SK-N-SH (cell line): ENCODE measurements around the gene PHKA1. TPM values are rescaled to one million over a fixed set of nuclear protein-coding genes. Genes with fewer than 3 reads are reported as not detected.

Experiments
- CTCF ChIA-PET: fragments of 300-600, 350-600 bp; formaldehyde crosslinking; extraction: SDS; loops from one replicate; lab custom pipeline; 2021; lab: Yijun Ruan, JAX
- POLR2A ChIA-PET: fragments of 350-600 bp; sonication (Branson Sonifier 250); formaldehyde crosslinking; extraction: SDS; loops from one replicate; lab custom pipeline; 2020; ENCODE audit warnings: antibody characterized with exemption, inconsistent platforms; lab: Yijun Ruan, JAX
- DNase-seq: peaks from one replicate; pipeline ENCODE4 v3.0.0; 2012
- H2AFZ ChIP-seq: fragments of 200-600 bp; sonication (generic); 2 replicates; pipeline ENCODE4 v1.8.1; 2016; ENCODE audit warnings: antibody characterized with exemption, mild to moderate bottlenecking, low read depth
- H3F3A ChIP-seq: fragments of 200-600 bp; sonication (generic); replicated peaks from 2 replicates; pipeline ENCODE3; 2016; ENCODE audit warnings: antibody characterized with exemption, mild to moderate bottlenecking; ENCODE audit not compliant: insufficient read depth
- H3K27ac ChIP-seq, 2 experiments: fragments of 200-500 bp in 1 of 2; fragments of 200-600 bp in 1 of 2; sonication (Bioruptor generic) in 1 of 2; sonication (generic), shearing (Covaris generic) in 1 of 2; 2 replicates each; pipeline versions ENCODE4 v1.5.1 to v1.6.1; 2014 to 2016; ENCODE audit warnings: low read depth in 2 of 2, inconsistent platforms in 1 of 2, low read length in 1 of 2, mild to moderate bottlenecking in 1 of 2, mixed read lengths in 1 of 2
- H3K27me3 ChIP-seq: fragments of 200-600 bp; sonication (generic), shearing (Covaris generic); 2 replicates; pipeline ENCODE4 v1.6.1; 2016; ENCODE audit warnings: mixed run types; ENCODE audit not compliant: insufficient read depth
- H3K36me3 ChIP-seq, 2 experiments: fragments of 200-500 bp in 1 of 2; fragments of 200-600 bp in 1 of 2; sonication (Bioruptor generic) in 1 of 2; sonication (generic) in 1 of 2; replicated peaks in 1 of 2; 2 replicates each; pipeline versions ENCODE3 to v1.5.1; 2014 to 2016; ENCODE audit warnings: low read length in 1 of 2, mild to moderate bottlenecking in 1 of 2; ENCODE audit not compliant: insufficient read depth in 2 of 2, control insufficient read depth in 1 of 2
- H3K4me1 ChIP-seq, 2 experiments: fragments of 200-500 bp in 1 of 2; fragments of 200-600 bp in 1 of 2; sonication (Bioruptor generic) in 1 of 2; sonication (generic), shearing (Covaris generic) in 1 of 2; 2 replicates each; pipeline versions ENCODE4 v1.5.1 to v1.6.1; 2014 to 2016; ENCODE audit warnings: low read depth in 1 of 2, low read length in 1 of 2, mixed run types in 1 of 2; ENCODE audit not compliant: insufficient read depth in 2 of 2, control insufficient read depth in 1 of 2
- H3K4me2 ChIP-seq: fragments of 200-600 bp; sonication (generic), shearing (Covaris generic); 2 replicates; pipeline ENCODE4 v1.6.1; 2017; ENCODE audit warnings: mixed run types
- H3K4me3 ChIP-seq, 2 experiments: fragments of 200-500 bp in 1 of 2; fragments of 200-600 bp in 1 of 2; sonication (Bioruptor generic) in 1 of 2; sonication (generic), shearing (Covaris generic) in 1 of 2; 2 replicates each; pipeline versions ENCODE4 v1.5.1 to v1.8.1; 2014 to 2016; ENCODE audit warnings: low read depth in 2 of 2, inconsistent platforms in 1 of 2, low read length in 1 of 2, mild to moderate bottlenecking in 1 of 2, mixed read lengths in 1 of 2, moderate library complexity in 1 of 2
- H3K79me2 ChIP-seq: fragments of 200-600 bp; sonication (generic); 2 replicates; pipeline ENCODE4 v1.8.1; 2017; ENCODE audit warnings: mild to moderate bottlenecking; ENCODE audit not compliant: insufficient read depth
- H3K9ac ChIP-seq: fragments of 200-600 bp; sonication (generic); 2 replicates; pipeline ENCODE4 v1.6.1; 2017; ENCODE audit warnings: mixed run types
- H3K9me2 ChIP-seq: fragments of 200-600 bp; sonication (generic); 2 replicates; pipeline ENCODE4 v1.6.1; 2017; ENCODE audit warnings: mixed run types
- H3K9me3 ChIP-seq: fragments of 200-600 bp; sonication (generic); 2 replicates; pipeline ENCODE4 v1.6.1; 2017; ENCODE audit warnings: mixed run types, mild to moderate bottlenecking, moderate library complexity
- H4K20me1 ChIP-seq: fragments of 200-600 bp; sonication (generic); 2 replicates; pipeline ENCODE4 v1.6.1; 2017; ENCODE audit warnings: mild to moderate bottlenecking, mixed run types; ENCODE audit not compliant: insufficient read depth
- CHD2 ChIP-seq: fragments of 150-350 bp; IDR thresholded peaks from 2 replicates; pipeline ENCODE4 v1.6.1; 2018; ENCODE audit warnings: low read length; ENCODE audit not compliant: partially characterized antibody
- FOSL2 ChIP-seq: IDR thresholded peaks from 2 replicates; pipeline ENCODE4 v1.4.0; 2012; ENCODE audit warnings: low read depth, mild to moderate bottlenecking, moderate library complexity, borderline replicate concordance
- IRF3 ChIP-seq: fragments of 150-350 bp; IDR thresholded peaks from 2 replicates; pipeline ENCODE4 v1.6.1; 2016; ENCODE audit warnings: mild to moderate bottlenecking, low read depth, low read length
- JUND ChIP-seq: IDR thresholded peaks from 2 replicates; pipeline ENCODE4 v1.4.0; 2012
- MEF2A ChIP-seq: IDR thresholded peaks from 2 replicates; pipeline ENCODE4 v1.4.0; 2012; ENCODE audit warnings: low read depth, borderline replicate concordance
- NFIC ChIP-seq: IDR thresholded peaks from 2 replicates; pipeline ENCODE4 v1.4.0; 2012; ENCODE audit warnings: borderline replicate concordance
- PBX3 ChIP-seq: IDR thresholded peaks from 2 replicates; pipeline ENCODE4; 2012
- SIN3A ChIP-seq: IDR thresholded peaks from 2 replicates; pipeline ENCODE4 v1.6.1; 2012; ENCODE audit warnings: low read depth, mild to moderate bottlenecking, low read length, moderate library complexity, borderline replicate concordance
- YY1 ChIP-seq: IDR thresholded peaks from 2 replicates; pipeline ENCODE4 v1.4.0; 2012; ENCODE audit warnings: low read depth, mild to moderate bottlenecking
- WGBS: methylation state at CpG from one replicate; pipeline ENCODE4 v1.1.6; 2017; ENCODE audit warnings: low lambda C conversion rate; 5-methylcytosine and 5-hydroxymethylcytosine counted together
- polyA plus RNA-seq, 3 experiments: library from polyadenylated mRNA; depleted of rRNA; stranded (reverse); fragments of >200 nt; gene quantifications; 2 replicates each; pipeline ENCODE4 v1.2.3, GENCODE V29; 2012
- TF ChIP-seq, protein P1 (sequence below): fragments of 200-600 bp; sonication (generic); IDR thresholded peaks from 2 replicates; pipeline ENCODE4 v1.6.1; 2017; ENCODE audit warnings: antibody characterized with exemption, mild to moderate bottlenecking, moderate library complexity
- TF ChIP-seq, protein P2 (sequence below): IDR thresholded peaks from 2 replicates; pipeline ENCODE4 v1.4.0; 2012; ENCODE audit warnings: low read depth, borderline replicate concordance

The PHKA1 gene
- polyA plus RNA-seq, 1 of the 3 experiments (the other 2 are of a cell fraction) = 4.8 TPM

- TF ChIP-seq PBX3 (no peak), SIN3A (0 out of 2 replicates have a peak, but pooled peaks have one; percentile 13), CHD2 (peak; percentile 62), IRF3 (no peak)
- TF ChIP-seq, protein P1, sequence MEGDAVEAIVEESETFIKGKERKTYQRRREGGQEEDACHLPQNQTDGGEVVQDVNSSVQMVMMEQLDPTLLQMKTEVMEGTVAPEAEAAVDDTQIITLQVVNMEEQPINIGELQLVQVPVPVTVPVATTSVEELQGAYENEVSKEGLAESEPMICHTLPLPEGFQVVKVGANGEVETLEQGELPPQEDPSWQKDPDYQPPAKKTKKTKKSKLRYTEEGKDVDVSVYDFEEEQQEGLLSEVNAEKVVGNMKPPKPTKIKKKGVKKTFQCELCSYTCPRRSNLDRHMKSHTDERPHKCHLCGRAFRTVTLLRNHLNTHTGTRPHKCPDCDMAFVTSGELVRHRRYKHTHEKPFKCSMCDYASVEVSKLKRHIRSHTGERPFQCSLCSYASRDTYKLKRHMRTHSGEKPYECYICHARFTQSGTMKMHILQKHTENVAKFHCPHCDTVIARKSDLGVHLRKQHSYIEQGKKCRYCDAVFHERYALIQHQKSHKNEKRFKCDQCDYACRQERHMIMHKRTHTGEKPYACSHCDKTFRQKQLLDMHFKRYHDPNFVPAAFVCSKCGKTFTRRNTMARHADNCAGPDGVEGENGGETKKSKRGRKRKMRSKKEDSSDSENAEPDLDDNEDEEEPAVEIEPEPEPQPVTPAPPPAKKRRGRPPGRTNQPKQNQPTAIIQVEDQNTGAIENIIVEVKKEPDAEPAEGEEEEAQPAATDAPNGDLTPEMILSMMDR = no peak
- TF ChIP-seq, protein P2, sequence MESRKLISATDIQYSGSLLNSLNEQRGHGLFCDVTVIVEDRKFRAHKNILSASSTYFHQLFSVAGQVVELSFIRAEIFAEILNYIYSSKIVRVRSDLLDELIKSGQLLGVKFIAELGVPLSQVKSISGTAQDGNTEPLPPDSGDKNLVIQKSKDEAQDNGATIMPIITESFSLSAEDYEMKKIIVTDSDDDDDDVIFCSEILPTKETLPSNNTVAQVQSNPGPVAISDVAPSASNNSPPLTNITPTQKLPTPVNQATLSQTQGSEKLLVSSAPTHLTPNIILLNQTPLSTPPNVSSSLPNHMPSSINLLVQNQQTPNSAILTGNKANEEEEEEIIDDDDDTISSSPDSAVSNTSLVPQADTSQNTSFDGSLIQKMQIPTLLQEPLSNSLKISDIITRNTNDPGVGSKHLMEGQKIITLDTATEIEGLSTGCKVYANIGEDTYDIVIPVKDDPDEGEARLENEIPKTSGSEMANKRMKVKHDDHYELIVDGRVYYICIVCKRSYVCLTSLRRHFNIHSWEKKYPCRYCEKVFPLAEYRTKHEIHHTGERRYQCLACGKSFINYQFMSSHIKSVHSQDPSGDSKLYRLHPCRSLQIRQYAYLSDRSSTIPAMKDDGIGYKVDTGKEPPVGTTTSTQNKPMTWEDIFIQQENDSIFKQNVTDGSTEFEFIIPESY = 0 out of 2 replicates have a peak, but pooled peaks have one; percentile 63
- TF ChIP-seq, all 33 proteins: peak for 14
Observed at GRCh38 chrX:72572248-72573157, 141.6 kb downstream of the PHKA1 start, which contains the start of gene HDAC8 (continued).

DNA sequence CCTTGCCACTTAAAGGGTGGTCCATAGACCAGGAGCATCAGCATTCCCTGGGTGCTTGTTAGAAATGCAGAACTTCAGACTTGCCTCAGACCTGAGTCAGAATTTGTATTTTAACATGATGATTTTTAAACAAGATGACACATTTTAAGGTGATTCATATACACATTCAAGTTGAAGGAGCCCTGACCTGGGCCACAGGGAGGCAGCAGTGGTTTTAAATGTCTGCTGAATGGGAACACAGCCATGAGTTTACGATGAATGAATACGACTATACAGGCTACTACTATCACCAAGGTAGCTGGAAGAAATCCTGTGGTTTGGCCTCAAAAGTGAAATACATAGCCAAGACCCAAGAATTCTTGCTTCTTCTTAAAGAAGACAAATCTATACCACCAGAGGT, 144.3 kb downstream of the PHKA1 start:
- TF ChIP-seq MEF2A (no peak), PBX3 (peak; percentile 39; the same call in 1 of the 2 replicates), FOSL2 (peak; percentile 10; the same call in 1 of the 2 replicates), NFIC (peak; percentile 26; the same call in 1 of the 2 replicates), YY1 (no peak), JUND (peak; percentile 15; the same call in 1 of the 2 replicates)
- TF ChIP-seq, protein P1 = peak; percentile 46
- TF ChIP-seq, all 33 proteins: peak for 5
- H2AFZ ChIP-seq = no peak overlapping the region
- no peak overlapping the region for H3K4me3 ChIP-seq
- H3K27me3 ChIP-seq = no peaks in the 10 kb centered on the region; the same call in 1 of the 2 replicates
- H3K27ac ChIP-seq = no peak overlapping the region
- H3K4me1 ChIP-seq = no peaks in the 10 kb centered on the region; a peak in 1 of 4 replicates
- peaks cover 15% of the 10 kb centered on the region for H3K79me2 ChIP-seq
- no peak overlapping the region for H3K9ac ChIP-seq
- no peak overlapping the region for H3K4me2 ChIP-seq
- ChIA-PET POLR2A (no interaction called here), CTCF (interaction anchor here (1.2 kb wide), 2 partner anchors 8 to 293 kb away, joined by 3 read pairs; partner anchors contain the start of gene RPS4X)
- 46% methylated on average over 2 of the region's 2 CpGs for WGBS
- H3F3A ChIP-seq = no peaks in the 10 kb centered on the region
- no peak for DNase-seq
- no peaks in the 10 kb centered on the region for H3K9me2 ChIP-seq
- H3K36me3 ChIP-seq = peaks cover 33 to 47% of the 10 kb centered on the region in 2 experiments
- no peaks in the 10 kb centered on the region for H3K9me3 ChIP-seq
- H4K20me1 ChIP-seq = peaks cover 11% of the 10 kb centered on the region
